HepG2 (cell line): ENCODE results near the gene GPS1. TPM values are rescaled to one million over a fixed set of nuclear protein-coding genes. Genes with fewer than 3 reads are reported as not detected.

ENCODE experiments used
- ATAC-seq: fragments of 200-7000 bp; cut with Tn5 transposase; 3 replicates; pipeline ENCODE4 v1.9.1; 2020; ENCODE audit warnings: mild to moderate bottlenecking, moderate library complexity
- BruUV-seq: library from RNA; stranded (reverse); fragments of 400-500 nt; replicated peaks from 2 replicates; lab custom pipeline; 2021; lab: Mats Ljungman, UMichigan
- CTCF ChIA-PET: fragments of 300-600 bp; formaldehyde crosslinking; extraction: SDS; loops from one replicate; lab custom pipeline; 2021; ENCODE audit warnings: low total read pairs, inconsistent platforms, low intra/inter-chr PET ratio; lab: Yijun Ruan, JAX
- POLR2A ChIA-PET: fragments of 350-600 bp; sonication (Branson Sonifier 250); formaldehyde crosslinking; loops from one replicate; lab custom pipeline; 2020; ENCODE audit warnings: antibody characterized with exemption, inconsistent platforms; lab: Yijun Ruan, JAX
- DNase-seq: peaks from one replicate; pipeline ENCODE4 v3.0.0-alpha.2; 2015; ENCODE audit warnings: low spot score
- FAIRE-seq: peaks from 3 replicates; lab custom pipeline; 2011; peaks lifted over from hg19 to GRCh38; lab: Jason Lieb, UNC
- H2AFZ ChIP-seq: one replicate; pipeline ENCODE4 v1.6.1; 2011; ENCODE audit warnings: low read length, inconsistent platforms
- H3K27ac ChIP-seq: fragments of 300-600 bp; 3 replicates; pipeline ENCODE4 v1.8.0; 2011; ENCODE audit warnings: mixed run types, mild to moderate bottlenecking, mixed read lengths, low read length, inconsistent platforms; ENCODE audit not compliant: insufficient read depth; ENCODE audit errors: extremely low read length
- H3K27me3 ChIP-seq, 2 experiments: fragments of 200-600 bp in 1 of 2; 2 replicates in 1 of 2; 3 replicates in 1 of 2; pipeline versions ENCODE4 v1.6.0 to v1.8.0; 2011; ENCODE audit warnings: low read length in 2 of 2, mild to moderate bottlenecking in 2 of 2, moderate library complexity in 2 of 2, inconsistent platforms in 1 of 2; ENCODE audit not compliant: insufficient read depth in 2 of 2, control insufficient read depth in 1 of 2
- H3K36me3 ChIP-seq, 2 experiments: fragments of 200-600 bp in 1 of 2; replicated peaks in 1 of 2; 2 replicates in 1 of 2; 3 replicates in 1 of 2; pipeline versions ENCODE4 v1.5.1 to v1.8.0; 2011; ENCODE audit warnings: low read length in 2 of 2, inconsistent platforms in 1 of 2; ENCODE audit not compliant: insufficient read depth in 2 of 2, control insufficient read depth in 1 of 2
- H3K4me1 ChIP-seq: 2 replicates; pipeline ENCODE4 v1.5.1; 2012; ENCODE audit warnings: low read length, inconsistent platforms; ENCODE audit not compliant: insufficient read depth
- H3K4me2 ChIP-seq: 2 replicates; pipeline ENCODE4 v1.6.0; 2011; ENCODE audit warnings: low read depth, low read length, inconsistent platforms
- H3K4me3 ChIP-seq, 3 experiments: fragments of 200-600 bp in 1 of 3; sonication (generic), shearing (Covaris generic) in 1 of 3; replicated peaks in 1 of 3; 2 replicates each; pipeline ENCODE4 v1.5.1; 2011 to 2016; ENCODE audit warnings: low read length in 3 of 3, inconsistent platforms in 2 of 3, low read depth in 2 of 3, mild to moderate bottlenecking in 2 of 3, control low read depth in 1 of 3, mixed read lengths in 1 of 3; ENCODE audit not compliant: insufficient read depth in 1 of 3
- H3K79me2 ChIP-seq: one replicate; pipeline ENCODE4 v1.6.1; 2011; ENCODE audit warnings: low read length, inconsistent platforms; ENCODE audit not compliant: insufficient read depth
- H3K9ac ChIP-seq: 2 replicates; pipeline ENCODE4 v1.6.0; 2011; ENCODE audit warnings: mild to moderate bottlenecking, low read depth, low read length, inconsistent platforms; ENCODE audit not compliant: insufficient read depth
- H3K9me3 ChIP-seq: 2 replicates; pipeline ENCODE4 v1.5.1; 2012; ENCODE audit warnings: mild to moderate bottlenecking, low read length
- H4K20me1 ChIP-seq: 2 replicates; pipeline ENCODE4 v1.6.0; 2011; ENCODE audit warnings: inconsistent platforms, mild to moderate bottlenecking, low read length, moderate library complexity; ENCODE audit not compliant: insufficient read depth
- ATRX ChIP-seq: sonication (generic); formaldehyde crosslinking; IDR thresholded peaks from 2 replicates; pipeline ENCODE4 v1.4.0; 2020; ENCODE audit warnings: missing genetic modification reagents, borderline replicate concordance
- EEA1 ChIP-seq: sonication (generic); formaldehyde crosslinking; IDR thresholded peaks from 2 replicates; pipeline ENCODE4 v1.5.1; 2020; ENCODE audit warnings: mild to moderate bottlenecking, missing genetic modification reagents, borderline replicate concordance
- MTA1 ChIP-seq: sonication (generic); formaldehyde crosslinking; IDR thresholded peaks from 2 replicates; pipeline ENCODE4 v1.4.0; 2020; ENCODE audit warnings: missing genetic modification reagents, mild to moderate bottlenecking, borderline replicate concordance
- PHF20 ChIP-seq: sonication (generic); formaldehyde crosslinking; IDR thresholded peaks from 2 replicates; pipeline ENCODE4 v1.5.0; 2020; ENCODE audit warnings: mild to moderate bottlenecking, missing genetic modification reagents
- POLR2G ChIP-seq: fragments of 200-400 bp; formaldehyde crosslinking; IDR thresholded peaks from 2 replicates; pipeline ENCODE4 v1.6.1; 2018; ENCODE audit warnings: mild to moderate bottlenecking, low read depth, low read length, moderate library complexity
- SIN3A ChIP-seq: IDR thresholded peaks from 2 replicates; pipeline ENCODE4 v1.6.1; 2011; ENCODE audit warnings: low read depth, mild to moderate bottlenecking, control low read depth, low read length, borderline replicate concordance
- TEAD3 ChIP-seq: optimal IDR thresholded peaks from 2 replicates; pipeline ENCODE3; 2016; ENCODE audit warnings: borderline replicate concordance
- THAP11 ChIP-seq: IDR thresholded peaks from 2 replicates; pipeline ENCODE4 v1.6.1; 2016; ENCODE audit warnings: missing biosample characterization, missing genetic modification reagents
- ZNF160 ChIP-seq: sonication (generic); formaldehyde crosslinking; IDR thresholded peaks from 2 replicates; pipeline ENCODE4 v1.8.0; 2022; ENCODE audit warnings: mild to moderate bottlenecking, inconsistent platforms, missing genetic modification reagents
- WGBS: methylation state at CpG from one replicate; pipeline ENCODE4 v1.1.6; 2017; ENCODE audit warnings: low lambda C conversion rate; 5-methylcytosine and 5-hydroxymethylcytosine counted together
- in situ Hi-C: cut with HindIII; loops from 2 replicates; pipeline ENCODE4 v1.10.0; 2017; ENCODE audit warnings: low pct_unique_long_range_greater_than_20kb; ENCODE audit not compliant: extremely low pct_ligation_motif_present
- intact Hi-C: fragments of 100-400 bp; cut with micrococcal nuclease; formaldehyde crosslinking; loops from one replicate; pipeline ENCODE4 v1.10.0; 2022; ENCODE audit not compliant: unreplicated experiment
- polyA plus RNA-seq, 8 experiments: library from polyadenylated mRNA; depleted of rRNA in 3 of 8; stranded (reverse) in 7 of 8; unstranded in 1 of 8; fragments of >200 nt; fragmentation: Illumina TruSeq in 4 of 8; extraction: Trizol in 4 of 8; gene quantifications; 2 replicates each; pipeline versions ENCODE4 v1.2.1 to v1.2.3, GENCODE V29; 2011 to 2016; ENCODE audit warnings: low read depth in 4 of 8, missing spikeins in 1 of 8, mixed read lengths in 1 of 8; ENCODE audit not compliant: insufficient read depth in 1 of 8
- total RNA-seq, 5 experiments: library from RNA; depleted of rRNA; stranded (reverse); fragments of >200 nt; fragmentation: Illumina TruSeq; extraction: Trizol; gene quantifications; 2 replicates each; pipeline ENCODE4 v1.2.3, GENCODE V29; 2016; ENCODE audit warnings: low read depth in 1 of 5
- TF ChIP-seq, protein P1 (sequence below), 2 experiments: fragments of 450-650 bp in 1 of 2; sonication (generic) in 1 of 2; formaldehyde crosslinking in 1 of 2; IDR thresholded peaks; 2 replicates each; pipeline versions ENCODE4 v1.6.1 to v1.8.0; 2016 to 2022; ENCODE audit warnings: antibody characterized with exemption in 1 of 2, mild to moderate bottlenecking in 1 of 2, missing genetic modification reagents in 1 of 2
- TF ChIP-seq, protein P2 (sequence below): IDR thresholded peaks from 2 replicates; pipeline ENCODE4 v1.6.1; 2018; ENCODE audit warnings: missing genetic modification reagents

GPS1 gene
- total and polyA plus RNA-seq, 2 of the 13 experiments (the other 11 are each of a cell fraction or from before 2014, with no cell fraction given), result 124 to 128 TPM

DNA sequence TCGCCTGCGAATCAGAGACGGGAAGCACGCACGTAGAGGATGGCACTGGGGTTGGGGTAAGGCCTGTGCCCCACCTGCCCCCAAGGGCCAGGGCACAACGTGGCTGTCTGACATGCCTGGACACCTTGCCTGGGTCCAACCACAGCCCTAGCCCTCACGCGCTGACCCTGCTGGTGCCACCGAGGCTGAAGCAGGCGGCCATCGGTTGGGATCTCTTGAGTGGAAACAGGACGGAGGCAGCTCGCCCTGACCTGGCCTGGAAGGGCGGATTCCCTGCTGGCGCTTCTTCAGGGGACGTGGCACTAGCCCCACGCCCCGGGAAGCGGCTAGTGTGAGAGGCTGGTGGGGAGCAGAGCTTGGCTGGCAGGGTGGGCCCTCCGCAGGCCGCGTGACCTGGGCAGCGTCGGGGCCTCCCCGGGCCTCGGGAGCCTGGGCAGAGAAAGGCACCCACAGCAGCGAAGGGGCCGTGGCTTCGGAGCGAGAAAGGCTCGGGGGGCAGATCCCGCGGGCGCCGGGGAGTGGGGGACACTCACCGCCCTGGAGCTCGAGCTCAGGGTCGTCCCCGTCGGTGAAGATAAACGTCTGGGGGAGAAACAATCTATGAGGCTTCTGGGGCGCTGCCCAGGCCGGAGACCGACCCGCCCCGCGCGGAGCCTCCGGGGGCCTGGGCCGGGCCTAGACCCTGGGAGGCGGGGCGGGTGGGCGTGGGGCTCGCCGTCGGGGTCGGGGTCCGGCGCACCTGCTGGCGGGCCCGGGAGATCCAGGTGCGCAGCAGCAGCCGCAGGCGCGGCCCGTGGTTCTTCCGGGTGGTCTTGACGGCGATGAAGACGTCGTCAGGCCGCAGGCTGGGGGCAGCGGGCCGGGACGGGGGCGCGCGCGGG is 697 bp upstream of the GPS1 start:
- in situ Hi-C loops, result no loop called here
- Histone ChIP-seq H4K20me1 (no peaks in the 10 kb centered on the region; the same call in 1 of the 2 replicates), H3K79me2 (peaks cover 37% of the 10 kb centered on the region), H3K4me1 (peaks cover 42% of the 10 kb centered on the region), H3K4me2 (peak overlapping the region; percentile 100), H2AFZ (no peak overlapping the region), H3K27ac (peak overlapping the region; percentile 71), H3K27me3 (no peaks in the 10 kb centered on the region; a peak in 2 of 5 replicates), H3K9ac (peak overlapping the region; percentile 88), H3K4me3 (peak overlapping the region; percentile 76 to 99 (median 95)), H3K36me3 (peaks cover 19 to 48% of the 10 kb centered on the region in 2 experiments), H3K9me3 (no peaks in the 10 kb centered on the region)
- ChIA-PET POLR2A (interaction anchor here (1.0 to 3.4 kb wide), 6 partner anchors 7 to 179 kb away, joined by 3 to 33 read pairs (median 4); partner anchors contain the start of genes CENPX, DCXR, DUS1L and LRRC45), CTCF (interaction anchor here (0.6 kb wide), 1 partner anchor 14 kb away, joined by 3 read pairs; the partner anchor contains the start of gene DCXR)
- DNase-seq, result no peak
- no TSS peak for BruUV-seq
- WGBS, result 25% methylated on average over 25 of the region's 79 CpGs
- ATAC-seq, result peak; percentile 23
- intact Hi-C loops, result loop anchor here (1.0 to 5.0 kb wide), 2 partner anchors 14 to 46 kb away; partner anchors contain the start of genes DCXR and FASN
- FAIRE-seq, result no peak
- TF ChIP-seq THAP11 (CRISPR knock-in tag) (peak; percentile 6; the same call in 1 of the 2 replicates), EEA1 (peak; percentile 83; the same call in 1 of the 2 replicates), SIN3A (0 out of 2 replicates have a peak, but pooled peaks have one; percentile 12), PHF20 (CRISPR knock-in tag) (peak; percentile 16; the same call in 1 of the 2 replicates), POLR2G (peak; percentile 37; the same call in 1 of the 2 replicates), MTA1 (CRISPR knock-in tag) (peak; percentile 70; the same call in 1 of the 2 replicates), TEAD3 (CRISPR knock-in tag) (peak; percentile 31), ZNF160 (CRISPR knock-in tag) (0 out of 2 replicates have a peak, but pooled peaks have one; percentile 27), ATRX (no peak)
- TF ChIP-seq, protein P1, sequence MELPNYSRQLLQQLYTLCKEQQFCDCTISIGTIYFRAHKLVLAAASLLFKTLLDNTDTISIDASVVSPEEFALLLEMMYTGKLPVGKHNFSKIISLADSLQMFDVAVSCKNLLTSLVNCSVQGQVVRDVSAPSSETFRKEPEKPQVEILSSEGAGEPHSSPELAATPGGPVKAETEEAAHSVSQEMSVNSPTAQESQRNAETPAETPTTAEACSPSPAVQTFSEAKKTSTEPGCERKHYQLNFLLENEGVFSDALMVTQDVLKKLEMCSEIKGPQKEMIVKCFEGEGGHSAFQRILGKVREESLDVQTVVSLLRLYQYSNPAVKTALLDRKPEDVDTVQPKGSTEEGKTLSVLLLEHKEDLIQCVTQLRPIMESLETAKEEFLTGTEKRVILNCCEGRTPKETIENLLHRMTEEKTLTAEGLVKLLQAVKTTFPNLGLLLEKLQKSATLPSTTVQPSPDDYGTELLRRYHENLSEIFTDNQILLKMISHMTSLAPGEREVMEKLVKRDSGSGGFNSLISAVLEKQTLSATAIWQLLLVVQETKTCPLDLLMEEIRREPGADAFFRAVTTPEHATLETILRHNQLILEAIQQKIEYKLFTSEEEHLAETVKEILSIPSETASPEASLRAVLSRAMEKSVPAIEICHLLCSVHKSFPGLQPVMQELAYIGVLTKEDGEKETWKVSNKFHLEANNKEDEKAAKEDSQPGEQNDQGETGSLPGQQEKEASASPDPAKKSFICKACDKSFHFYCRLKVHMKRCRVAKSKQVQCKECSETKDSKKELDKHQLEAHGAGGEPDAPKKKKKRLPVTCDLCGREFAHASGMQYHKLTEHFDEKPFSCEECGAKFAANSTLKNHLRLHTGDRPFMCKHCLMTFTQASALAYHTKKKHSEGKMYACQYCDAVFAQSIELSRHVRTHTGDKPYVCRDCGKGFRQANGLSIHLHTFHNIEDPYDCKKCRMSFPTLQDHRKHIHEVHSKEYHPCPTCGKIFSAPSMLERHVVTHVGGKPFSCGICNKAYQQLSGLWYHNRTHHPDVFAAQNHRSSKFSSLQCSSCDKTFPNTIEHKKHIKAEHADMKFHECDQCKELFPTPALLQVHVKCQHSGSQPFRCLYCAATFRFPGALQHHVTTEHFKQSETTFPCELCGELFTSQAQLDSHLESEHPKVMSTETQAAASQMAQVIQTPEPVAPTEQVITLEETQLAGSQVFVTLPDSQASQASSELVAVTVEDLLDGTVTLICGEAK (IDR thresholded peaks at IDR 0.05), result no peak
- TF ChIP-seq, protein P1 (CRISPR knock-in tag; IDR thresholded peaks at IDR 0.05), result 0 out of 2 replicates have a peak, but pooled peaks have one; percentile 36
- TF ChIP-seq, protein P2, sequence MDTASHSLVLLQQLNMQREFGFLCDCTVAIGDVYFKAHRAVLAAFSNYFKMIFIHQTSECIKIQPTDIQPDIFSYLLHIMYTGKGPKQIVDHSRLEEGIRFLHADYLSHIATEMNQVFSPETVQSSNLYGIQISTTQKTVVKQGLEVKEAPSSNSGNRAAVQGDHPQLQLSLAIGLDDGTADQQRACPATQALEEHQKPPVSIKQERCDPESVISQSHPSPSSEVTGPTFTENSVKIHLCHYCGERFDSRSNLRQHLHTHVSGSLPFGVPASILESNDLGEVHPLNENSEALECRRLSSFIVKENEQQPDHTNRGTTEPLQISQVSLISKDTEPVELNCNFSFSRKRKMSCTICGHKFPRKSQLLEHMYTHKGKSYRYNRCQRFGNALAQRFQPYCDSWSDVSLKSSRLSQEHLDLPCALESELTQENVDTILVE (CRISPR knock-in tag), result no peak
